ENCODE data around the gene NEDD9.

Gene NEDD9

GRCh38 chr6:11183761-11184362 is 48.6 kb downstream of the NEDD9 start:
- ChIA-PET POLR2A (interaction anchor here (0.7 kb wide), 1 partner anchor 70 kb away, joined by 5 read pairs; no protein-coding TSS in a partner anchor), CTCF (interaction anchor here (0.6 to 0.7 kb wide), 2 partner anchors 310 to 1513 kb away, joined by 3 to 5 read pairs; no protein-coding TSS in a partner anchor)
- H3K36me3 ChIP-seq (ENCODE audit: control insufficient read depth in 2 of 2, insufficient read depth in 1 of 2, low read length in 2 of 2): peaks cover 5 to 39% of the 10 kb centered on the region in 2 experiments; a peak in 2 of 3 replicates
- H3K27ac ChIP-seq (ENCODE audit: extremely low read depth, low read depth, low read length): no peak overlapping the region
- H3K4me1 ChIP-seq (ENCODE audit: control insufficient read depth, insufficient read depth, low read length): no peaks in the 10 kb centered on the region
- no peaks in the 10 kb centered on the region for H3K9me3 ChIP-seq (ENCODE audit: control insufficient read depth, insufficient read depth, low read depth, low read length)
- H3K4me3 ChIP-seq (ENCODE audit: low read depth, low read length): no peak overlapping the region
- no peak for TF ChIP-seq ZBTB44 (tag by site-specific recombination; IDR thresholded peaks at IDR 0.05)
- TF ChIP-seq, protein P1, sequence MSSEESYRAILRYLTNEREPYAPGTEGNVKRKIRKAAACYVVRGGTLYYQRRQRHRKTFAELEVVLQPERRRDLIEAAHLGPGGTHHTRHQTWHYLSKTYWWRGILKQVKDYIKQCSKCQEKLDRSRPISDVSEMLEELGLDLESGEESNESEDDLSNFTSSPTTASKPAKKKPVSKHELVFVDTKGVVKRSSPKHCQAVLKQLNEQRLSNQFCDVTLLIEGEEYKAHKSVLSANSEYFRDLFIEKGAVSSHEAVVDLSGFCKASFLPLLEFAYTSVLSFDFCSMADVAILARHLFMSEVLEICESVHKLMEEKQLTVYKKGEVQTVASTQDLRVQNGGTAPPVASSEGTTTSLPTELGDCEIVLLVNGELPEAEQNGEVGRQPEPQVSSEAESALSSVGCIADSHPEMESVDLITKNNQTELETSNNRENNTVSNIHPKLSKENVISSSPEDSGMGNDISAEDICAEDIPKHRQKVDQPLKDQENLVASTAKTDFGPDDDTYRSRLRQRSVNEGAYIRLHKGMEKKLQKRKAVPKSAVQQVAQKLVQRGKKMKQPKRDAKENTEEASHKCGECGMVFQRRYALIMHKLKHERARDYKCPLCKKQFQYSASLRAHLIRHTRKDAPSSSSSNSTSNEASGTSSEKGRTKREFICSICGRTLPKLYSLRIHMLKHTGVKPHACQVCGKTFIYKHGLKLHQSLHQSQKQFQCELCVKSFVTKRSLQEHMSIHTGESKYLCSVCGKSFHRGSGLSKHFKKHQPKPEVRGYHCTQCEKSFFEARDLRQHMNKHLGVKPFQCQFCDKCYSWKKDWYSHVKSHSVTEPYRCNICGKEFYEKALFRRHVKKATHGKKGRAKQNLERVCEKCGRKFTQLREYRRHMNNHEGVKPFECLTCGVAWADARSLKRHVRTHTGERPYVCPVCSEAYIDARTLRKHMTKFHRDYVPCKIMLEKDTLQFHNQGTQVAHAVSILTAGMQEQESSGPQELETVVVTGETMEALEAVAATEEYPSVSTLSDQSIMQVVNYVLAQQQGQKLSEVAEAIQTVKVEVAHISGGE (tag by site-specific recombination; conservative IDR thresholded peaks at IDR 0.05; ENCODE audit: low read depth): no peak
- TF ChIP-seq OVOL3 (tag by site-specific recombination; IDR thresholded peaks at IDR 0.05): no peak
- TF ChIP-seq GLI4 (tag by site-specific recombination; IDR thresholded peaks at IDR 0.05): no peak
- no peak for TF ChIP-seq KLF16 (tag by site-specific recombination; IDR thresholded peaks at IDR 0.05)
- TF ChIP-seq, protein P2, sequence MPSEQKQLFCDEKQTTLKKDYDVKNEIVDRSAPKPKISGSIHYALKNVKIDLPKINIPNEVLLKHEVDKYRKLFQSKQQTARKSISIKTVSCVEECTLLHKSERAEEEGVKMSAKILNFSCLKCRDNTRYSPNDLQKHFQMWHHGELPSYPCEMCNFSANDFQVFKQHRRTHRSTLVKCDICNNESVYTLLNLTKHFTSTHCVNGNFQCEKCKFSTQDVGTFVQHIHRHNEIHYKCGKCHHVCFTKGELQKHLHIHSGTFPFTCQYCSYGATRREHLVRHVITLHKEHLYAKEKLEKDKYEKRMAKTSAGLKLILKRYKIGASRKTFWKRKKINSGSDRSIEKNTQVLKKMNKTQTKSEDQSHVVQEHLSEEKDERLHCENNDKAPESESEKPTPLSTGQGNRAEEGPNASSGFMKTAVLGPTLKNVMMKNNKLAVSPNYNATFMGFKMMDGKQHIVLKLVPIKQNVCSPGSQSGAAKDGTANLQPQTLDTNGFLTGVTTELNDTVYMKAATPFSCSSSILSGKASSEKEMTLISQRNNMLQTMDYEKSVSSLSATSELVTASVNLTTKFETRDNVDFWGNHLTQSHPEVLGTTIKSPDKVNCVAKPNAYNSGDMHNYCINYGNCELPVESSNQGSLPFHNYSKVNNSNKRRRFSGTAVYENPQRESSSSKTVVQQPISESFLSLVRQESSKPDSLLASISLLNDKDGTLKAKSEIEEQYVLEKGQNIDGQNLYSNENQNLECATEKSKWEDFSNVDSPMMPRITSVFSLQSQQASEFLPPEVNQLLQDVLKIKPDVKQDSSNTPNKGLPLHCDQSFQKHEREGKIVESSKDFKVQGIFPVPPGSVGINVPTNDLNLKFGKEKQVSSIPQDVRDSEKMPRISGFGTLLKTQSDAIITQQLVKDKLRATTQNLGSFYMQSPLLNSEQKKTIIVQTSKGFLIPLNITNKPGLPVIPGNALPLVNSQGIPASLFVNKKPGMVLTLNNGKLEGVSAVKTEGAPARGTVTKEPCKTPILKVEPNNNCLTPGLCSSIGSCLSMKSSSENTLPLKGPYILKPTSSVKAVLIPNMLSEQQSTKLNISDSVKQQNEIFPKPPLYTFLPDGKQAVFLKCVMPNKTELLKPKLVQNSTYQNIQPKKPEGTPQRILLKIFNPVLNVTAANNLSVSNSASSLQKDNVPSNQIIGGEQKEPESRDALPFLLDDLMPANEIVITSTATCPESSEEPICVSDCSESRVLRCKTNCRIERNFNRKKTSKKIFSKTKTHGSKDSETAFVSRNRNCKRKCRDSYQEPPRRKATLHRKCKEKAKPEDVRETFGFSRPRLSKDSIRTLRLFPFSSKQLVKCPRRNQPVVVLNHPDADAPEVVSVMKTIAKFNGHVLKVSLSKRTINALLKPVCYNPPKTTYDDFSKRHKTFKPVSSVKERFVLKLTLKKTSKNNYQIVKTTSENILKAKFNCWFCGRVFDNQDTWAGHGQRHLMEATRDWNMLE (tag by site-specific recombination; conservative IDR thresholded peaks at IDR 0.05; ENCODE audit: low read depth): no peak
- no peak for TF ChIP-seq ZNF132 (tag by site-specific recombination; IDR thresholded peaks at IDR 0.05; ENCODE audit: borderline replicate concordance)
- no peak for TF ChIP-seq ZNF473 (tag by site-specific recombination; IDR thresholded peaks at IDR 0.05)
- TF ChIP-seq ZNF175 (tag by site-specific recombination; IDR thresholded peaks at IDR 0.05): no peak
- TF ChIP-seq, protein P3, sequence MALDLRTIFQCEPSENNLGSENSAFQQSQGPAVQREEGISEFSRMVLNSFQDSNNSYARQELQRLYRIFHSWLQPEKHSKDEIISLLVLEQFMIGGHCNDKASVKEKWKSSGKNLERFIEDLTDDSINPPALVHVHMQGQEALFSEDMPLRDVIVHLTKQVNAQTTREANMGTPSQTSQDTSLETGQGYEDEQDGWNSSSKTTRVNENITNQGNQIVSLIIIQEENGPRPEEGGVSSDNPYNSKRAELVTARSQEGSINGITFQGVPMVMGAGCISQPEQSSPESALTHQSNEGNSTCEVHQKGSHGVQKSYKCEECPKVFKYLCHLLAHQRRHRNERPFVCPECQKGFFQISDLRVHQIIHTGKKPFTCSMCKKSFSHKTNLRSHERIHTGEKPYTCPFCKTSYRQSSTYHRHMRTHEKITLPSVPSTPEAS (tag by site-specific recombination; IDR thresholded peaks at IDR 0.05): no peak
- no peak for TF ChIP-seq ZNF362 (tag by site-specific recombination; IDR thresholded peaks at IDR 0.05)
- no peak for TF ChIP-seq SCRT2 (tag by site-specific recombination; IDR thresholded peaks at IDR 0.05)
- TF ChIP-seq ZNF513 (tag by site-specific recombination; IDR thresholded peaks at IDR 0.05): no peak
- TF ChIP-seq ZNF404 (tag by site-specific recombination; IDR thresholded peaks at IDR 0.05): no peak
- TF ChIP-seq HOXC10 (CRISPR knock-in tag; IDR thresholded peaks at IDR 0.05): no peak
- TF ChIP-seq ZNF76 (tag by site-specific recombination; IDR thresholded peaks at IDR 0.05; ENCODE audit: borderline replicate concordance, low read depth): no peak
- no peak for TF ChIP-seq ZNF692 (tag by site-specific recombination; IDR thresholded peaks at IDR 0.05)
- no peak for TF ChIP-seq ZFP69B (tag by site-specific recombination; IDR thresholded peaks at IDR 0.05)
